Activated T-cell treated with anti-CD3 and anti-CD28 coated beads for 4 hours (primary cell): ENCODE data around the gene EXTL2.
"Not testable (repeated sequence)": the region's sequence is repeated elsewhere in the genome, so short reads cannot be mapped to it uniquely, and the experiment has no call there.

Source experiments
- DNase-seq: peaks from one replicate; pipeline ENCODE4 v3.0.0-alpha.2; 2020

Gene EXTL2

GRCh38 chr1:100894603-100895539, at the start of gene EXTL2:
Gene EXTL2 (minus strand): TSS chr1:100894842. CDS start chr1:100888757, 6,085 bp downstream.
- DNase-seq = peak; percentile 30

GRCh38 chr1:100943533-100943932, 48.9 kb upstream of the EXTL2 start:
- no peak for DNase-seq

GRCh38 chr1:100942304-100943046, 47.8 kb upstream of the EXTL2 start:
- DNase-seq = no peak

GRCh38 chr1:100941580-100942216, 47.1 kb upstream of the EXTL2 start:
- no peak for DNase-seq

- no peak for DNase-seq
Observed at GRCh38 chr1:100941098-100941527, 46.5 kb upstream of the EXTL2 start.

GRCh38 chr1:100936194-100936967, 41.7 kb upstream of the EXTL2 start:
- no peak for DNase-seq

GRCh38 chr1:100933555-100933954, 38.9 kb upstream of the EXTL2 start:
- DNase-seq = not testable (repeated sequence)

GRCh38 chr1:100931716-100932115, 37.1 kb upstream of the EXTL2 start:
- DNase-seq = no peak

- no peak for DNase-seq
Observed at GRCh38 chr1:100930494-100930893, 35.9 kb upstream of the EXTL2 start.

- no peak for DNase-seq
Observed at GRCh38 chr1:100928128-100928527, 33.5 kb upstream of the EXTL2 start.

- DNase-seq = no peak
Observed at GRCh38 chr1:100927276-100927675, 32.6 kb upstream of the EXTL2 start.

- no peak for DNase-seq
Observed at GRCh38 chr1:100926240-100926639, 31.6 kb upstream of the EXTL2 start.

GRCh38 chr1:100924991-100925390, 30.3 kb upstream of the EXTL2 start:
- DNase-seq = no peak

GRCh38 chr1:100924212-100924611, 29.6 kb upstream of the EXTL2 start:
- no peak for DNase-seq

- DNase-seq = no peak
Observed at GRCh38 chr1:100921110-100921706, 26.6 kb upstream of the EXTL2 start.

GRCh38 chr1:100912019-100912418, 17.4 kb upstream of the EXTL2 start:
- DNase-seq = no peak

GRCh38 chr1:100909018-100909417, 14.4 kb upstream of the EXTL2 start:
- no peak for DNase-seq

- no peak for DNase-seq
Observed at GRCh38 chr1:100907887-100908286, 13.2 kb upstream of the EXTL2 start.

GRCh38 chr1:100905181-100905580, 10.5 kb upstream of the EXTL2 start:
- DNase-seq = no peak

GRCh38 chr1:100904528-100904927, 9.9 kb upstream of the EXTL2 start:
- DNase-seq = no peak

GRCh38 chr1:100903777-100904176, 9.1 kb upstream of the EXTL2 start:
- DNase-seq = no peak

GRCh38 chr1:100902365-100902764, 7.7 kb upstream of the EXTL2 start:
- DNase-seq = no peak
